Neural progenitor cell (in vitro differentiated cells): ENCODE data around the gene LHX6. TPM values are rescaled to one million over a fixed set of nuclear protein-coding genes. Genes with fewer than 3 reads are reported as not detected.
A peak's percentile ranks its signal among the peaks of the same experiment; 100 is the strongest.

Experiments
- DNase-seq: peaks from one replicate; pipeline ENCODE4 v3.0.0-alpha.2; 2016; ENCODE audit warnings: low spot score
- H2AFZ ChIP-seq: fragments of 200-600 bp; sonication (generic); replicated peaks from 2 replicates; pipeline ENCODE4 v1.6.1; 2016; ENCODE audit warnings: antibody characterized with exemption
- H3F3A ChIP-seq: fragments of 200-600 bp; sonication (generic); 2 replicates; pipeline ENCODE4 v1.6.1; 2016; ENCODE audit warnings: antibody characterized with exemption, low read depth
- H3K27ac ChIP-seq: fragments of 200-600 bp; sonication (generic); 2 replicates; pipeline ENCODE4 v1.5.1; 2016; ENCODE audit warnings: mild to moderate bottlenecking
- H3K27me3 ChIP-seq: fragments of 200-600 bp; sonication (generic); 2 replicates; pipeline ENCODE4 v1.6.1; 2016; ENCODE audit warnings: mild to moderate bottlenecking, moderate library complexity
- H3K36me3 ChIP-seq: fragments of 200-600 bp; sonication (generic); 2 replicates; pipeline ENCODE4 v1.5.1; 2016
- H3K4me1 ChIP-seq: fragments of 200-600 bp; sonication (generic); 2 replicates; pipeline ENCODE4 v1.6.1; 2016; ENCODE audit warnings: mixed run types
- H3K4me2 ChIP-seq: fragments of 200-600 bp; sonication (generic); 2 replicates; pipeline ENCODE4 v1.6.1; 2016
- H3K4me3 ChIP-seq: fragments of 200-600 bp; sonication (generic); 2 replicates; pipeline ENCODE4 v1.5.1; 2016
- H3K79me2 ChIP-seq: fragments of 200-600 bp; sonication (generic); 2 replicates; pipeline ENCODE4 v1.6.1; 2016; ENCODE audit warnings: low read depth
- H3K9ac ChIP-seq: fragments of 200-600 bp; sonication (generic); 2 replicates; pipeline ENCODE4 v1.6.1; 2016
- H3K9me3 ChIP-seq: fragments of 200-600 bp; sonication (generic); 2 replicates; pipeline ENCODE4 v1.5.1; 2016; ENCODE audit warnings: low read depth
- H4K20me1 ChIP-seq: fragments of 200-600 bp; sonication (generic); 2 replicates; pipeline ENCODE4 v1.6.1; 2016; ENCODE audit warnings: low read depth
- H3K27ac Mint-ChIP-seq: 3 replicates; pipeline ENCODE4 v1.8.0; 2021; ENCODE audit warnings: mixed read lengths
- H3K27me3 Mint-ChIP-seq: 2 replicates; pipeline ENCODE4 v1.8.0; 2022; ENCODE audit warnings: low read depth, mild to moderate bottlenecking, inconsistent platforms, moderate library complexity, mixed read lengths; ENCODE audit not compliant: insufficient read depth
- H3K36me3 Mint-ChIP-seq: 3 replicates; pipeline ENCODE4 v1.8.0; 2021; ENCODE audit warnings: mixed read lengths
- H3K4me1 Mint-ChIP-seq: 3 replicates; pipeline ENCODE4 v1.8.0; 2021; ENCODE audit warnings: mixed read lengths
- H3K4me3 Mint-ChIP-seq: 3 replicates; pipeline ENCODE4 v1.8.0; 2021; ENCODE audit warnings: mild to moderate bottlenecking, moderate library complexity, mixed read lengths
- H3K9me3 Mint-ChIP-seq: 3 replicates; pipeline ENCODE4 v1.8.0; 2020; ENCODE audit warnings: mixed read lengths
- CTCF ChIP-seq: fragments of 200-600 bp; sonication (generic); IDR thresholded peaks from 2 replicates; pipeline ENCODE4 v1.5.1; 2017; ENCODE audit warnings: antibody characterized with exemption, mild to moderate bottlenecking
- EZH2 ChIP-seq: fragments of 200-600 bp; sonication (generic); IDR thresholded peaks from 2 replicates; pipeline ENCODE4 v1.6.1; 2017; ENCODE audit warnings: antibody characterized with exemption, mild to moderate bottlenecking, moderate library complexity
- EZH2phosphoT487 ChIP-seq: fragments of 200-600 bp; sonication (generic); IDR thresholded peaks from 2 replicates; pipeline ENCODE4 v1.6.1; 2017; ENCODE audit warnings: antibody characterized with exemption
- total RNA-seq: library from RNA; depleted of rRNA; stranded (reverse); fragments of >200 nt; gene quantifications from 2 replicates; pipeline ENCODE4 v1.2.3, GENCODE V29; 2015; ENCODE audit warnings: low replicate concordance

Gene LHX6
- total RNA-seq, 1 donor from 2014 or later = not detected

GRCh38 chr9:122261469-122261881 is 32.7 kb upstream of the LHX6 start:
- Mint-ChIP-seq H3K4me3 (no peak overlapping the region), H3K36me3 (peaks cover 4% of the 10 kb centered on the region), H3K4me1 (peaks cover 17% of the 10 kb centered on the region), H3K27me3 (peaks cover 2% of the 10 kb centered on the region), H3K9me3 (no peaks in the 10 kb centered on the region), H3K27ac (no peak overlapping the region)
- DNase-seq = no peak
- TF ChIP-seq CTCF (no peak), EZH2 (no peak), EZH2phosphoT487 (no peak)
- Histone ChIP-seq H3K27ac (no peak overlapping the region), H2AFZ (no peak overlapping the region), H3F3A (peaks cover 14% of the 10 kb centered on the region), H4K20me1 (peaks cover 7% of the 10 kb centered on the region), H3K4me3 (no peak overlapping the region), H3K36me3 (no peaks in the 10 kb centered on the region), H3K4me1 (peaks cover 13% of the 10 kb centered on the region), H3K79me2 (peaks cover 39% of the 10 kb centered on the region), H3K4me2 (no peak overlapping the region), H3K9ac (no peak overlapping the region), H3K9me3 (no peaks in the 10 kb centered on the region), H3K27me3 (no peaks in the 10 kb centered on the region)

DNA sequence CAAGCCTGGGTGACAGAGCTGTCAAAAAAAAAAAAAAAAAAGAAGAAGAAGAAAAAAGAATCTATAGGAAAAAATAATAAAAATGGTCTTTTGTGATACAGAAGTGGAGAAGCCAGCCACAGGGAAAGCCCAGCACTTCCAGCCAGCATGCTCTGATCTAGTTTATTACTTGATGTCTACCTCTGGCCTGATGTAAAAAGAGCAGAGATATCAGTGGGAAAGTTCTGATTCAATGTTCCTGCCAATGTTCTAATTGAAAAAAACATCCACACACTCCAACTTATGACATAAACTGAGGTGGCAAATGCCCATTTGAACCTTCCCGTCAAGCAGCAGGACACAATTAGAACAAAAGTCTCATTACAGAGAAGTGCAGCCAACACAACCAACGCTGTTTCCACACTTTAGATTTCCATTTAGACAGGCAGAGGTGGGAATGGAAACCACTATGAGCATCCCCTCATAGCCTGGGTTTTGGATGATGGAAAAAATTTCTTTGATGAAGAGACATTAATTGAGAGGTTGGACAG is 30.2 kb upstream of the LHX6 start:
- Histone ChIP-seq H3K4me3 (no peak overlapping the region), H3K27me3 (no peaks in the 10 kb centered on the region), H3K79me2 (peaks cover 20% of the 10 kb centered on the region), H3K4me2 (no peak overlapping the region), H3K9me3 (no peaks in the 10 kb centered on the region), H3K36me3 (no peaks in the 10 kb centered on the region), H4K20me1 (peaks cover 7% of the 10 kb centered on the region), H2AFZ (no peak overlapping the region), H3K4me1 (peaks cover 8% of the 10 kb centered on the region), H3K9ac (no peak overlapping the region), H3F3A (peaks cover under 1% of the 10 kb centered on the region), H3K27ac (no peak overlapping the region)
- no peak for DNase-seq
- H3K27me3 Mint-ChIP-seq = peaks cover 2% of the 10 kb centered on the region
- H3K9me3 Mint-ChIP-seq = no peaks in the 10 kb centered on the region
- peaks cover 4% of the 10 kb centered on the region for H3K36me3 Mint-ChIP-seq
- peaks cover 8% of the 10 kb centered on the region for H3K4me1 Mint-ChIP-seq
- TF ChIP-seq EZH2phosphoT487 (no peak), CTCF (no peak)
- no peak overlapping the region for H3K27ac Mint-ChIP-seq
- no peak overlapping the region for H3K4me3 Mint-ChIP-seq

- Mint-ChIP-seq H3K9me3 (no peaks in the 10 kb centered on the region), H3K27me3 (peaks cover under 1% of the 10 kb centered on the region), H3K4me3 (no peak overlapping the region), H3K36me3 (peaks cover 6% of the 10 kb centered on the region), H3K27ac (no peak overlapping the region), H3K4me1 (no peaks in the 10 kb centered on the region)
- Histone ChIP-seq H4K20me1 (peaks cover 8% of the 10 kb centered on the region), H3K9me3 (no peaks in the 10 kb centered on the region), H3K36me3 (no peaks in the 10 kb centered on the region), H3K4me2 (no peak overlapping the region), H3K9ac (no peak overlapping the region), H3K79me2 (no peaks in the 10 kb centered on the region), H2AFZ (no peak overlapping the region), H3F3A (no peaks in the 10 kb centered on the region), H3K27me3 (no peaks in the 10 kb centered on the region), H3K27ac (no peak overlapping the region), H3K4me3 (no peak overlapping the region), H3K4me1 (no peaks in the 10 kb centered on the region)
- no peak for TF ChIP-seq EZH2phosphoT487
- no peak for DNase-seq
Measured at GRCh38 chr9:122256206-122256605, 27.4 kb upstream of the LHX6 start.

GRCh38 chr9:122254761-122255160 is 26.0 kb upstream of the LHX6 start:
- Mint-ChIP-seq H3K9me3 (no peaks in the 10 kb centered on the region), H3K4me1 (no peaks in the 10 kb centered on the region), H3K4me3 (no peak overlapping the region), H3K27me3 (no peaks in the 10 kb centered on the region), H3K36me3 (peaks cover 5% of the 10 kb centered on the region), H3K27ac (no peak overlapping the region)
- Histone ChIP-seq H3K27me3 (no peaks in the 10 kb centered on the region), H3K9ac (peak overlapping the region; percentile 28), H3K27ac (no peak overlapping the region), H3K4me1 (no peaks in the 10 kb centered on the region), H3K36me3 (peaks cover 5% of the 10 kb centered on the region), H3F3A (no peaks in the 10 kb centered on the region), H3K4me3 (no peak overlapping the region), H3K9me3 (no peaks in the 10 kb centered on the region), H3K4me2 (no peak overlapping the region), H4K20me1 (peaks cover 8% of the 10 kb centered on the region), H3K79me2 (no peaks in the 10 kb centered on the region), H2AFZ (no peak overlapping the region)
- no peak for TF ChIP-seq EZH2
- TF ChIP-seq EZH2phosphoT487 = no peak
- no peak for TF ChIP-seq CTCF
- no peak for DNase-seq
